IgD-negative memory B cell (primary cell): Measurements from ENCODE around the gene PRR19. TPM values are rescaled to one million over a fixed set of nuclear protein-coding genes. Genes with fewer than 3 reads are reported as not detected.

Source experiments
- H3K27ac Mint-ChIP-seq, 3 donors: one replicate each; pipeline ENCODE4 v1.8.0; 2020 to 2022; ENCODE audit warnings: mild to moderate bottlenecking in 3 of 3, mixed read lengths in 3 of 3, moderate library complexity in 1 of 3
- H3K27me3 Mint-ChIP-seq: one replicate; pipeline ENCODE4 v1.8.0; 2021; ENCODE audit warnings: mixed read lengths
- H3K36me3 Mint-ChIP-seq: one replicate; pipeline ENCODE4 v1.8.0; 2020; ENCODE audit warnings: mild to moderate bottlenecking, mixed read lengths
- H3K4me1 Mint-ChIP-seq, 3 donors: one replicate each; pipeline ENCODE4 v1.8.0; 2020 to 2022; ENCODE audit warnings: mixed read lengths in 3 of 3, mild to moderate bottlenecking in 1 of 3
- H3K4me3 Mint-ChIP-seq, 4 donors: one replicate each; pipeline ENCODE4 v1.8.0; 2020 to 2022; ENCODE audit warnings: mild to moderate bottlenecking in 4 of 4, mixed read lengths in 4 of 4, moderate library complexity in 3 of 4
- H3K9me3 Mint-ChIP-seq, 3 donors: one replicate each; pipeline ENCODE4 v1.8.0; 2020 to 2021; ENCODE audit warnings: mixed read lengths in 3 of 3, mild to moderate bottlenecking in 1 of 3
- polyA plus RNA-seq: library from polyadenylated mRNA; unstranded; fragments of 300-500 nt; fragmentation: Illumina TruSeq; gene quantifications from one replicate; pipeline ENCODE4 v1.2.3, GENCODE V29; 2021

Gene PRR19
- polyA plus RNA-seq, 1 donor from 2014 or later, result 0.55 TPM

- H3K9me3 Mint-ChIP-seq, result no peaks in the 10 kb centered on the region
- H3K27me3 Mint-ChIP-seq, result no peaks in the 10 kb centered on the region
- peaks cover 9 to 27% (median 15%) of the 10 kb centered on the region in 3 donors for H3K4me1 Mint-ChIP-seq
- peak overlapping the region in 1 of 4 donors; percentile 65 for H3K4me3 Mint-ChIP-seq
- H3K27ac Mint-ChIP-seq, result no peak overlapping the region
- H3K36me3 Mint-ChIP-seq, result peaks cover 1% of the 10 kb centered on the region
Measured at GRCh38 chr19:42276821-42277220, 25.1 kb upstream of the PRR19 start.

DNA sequence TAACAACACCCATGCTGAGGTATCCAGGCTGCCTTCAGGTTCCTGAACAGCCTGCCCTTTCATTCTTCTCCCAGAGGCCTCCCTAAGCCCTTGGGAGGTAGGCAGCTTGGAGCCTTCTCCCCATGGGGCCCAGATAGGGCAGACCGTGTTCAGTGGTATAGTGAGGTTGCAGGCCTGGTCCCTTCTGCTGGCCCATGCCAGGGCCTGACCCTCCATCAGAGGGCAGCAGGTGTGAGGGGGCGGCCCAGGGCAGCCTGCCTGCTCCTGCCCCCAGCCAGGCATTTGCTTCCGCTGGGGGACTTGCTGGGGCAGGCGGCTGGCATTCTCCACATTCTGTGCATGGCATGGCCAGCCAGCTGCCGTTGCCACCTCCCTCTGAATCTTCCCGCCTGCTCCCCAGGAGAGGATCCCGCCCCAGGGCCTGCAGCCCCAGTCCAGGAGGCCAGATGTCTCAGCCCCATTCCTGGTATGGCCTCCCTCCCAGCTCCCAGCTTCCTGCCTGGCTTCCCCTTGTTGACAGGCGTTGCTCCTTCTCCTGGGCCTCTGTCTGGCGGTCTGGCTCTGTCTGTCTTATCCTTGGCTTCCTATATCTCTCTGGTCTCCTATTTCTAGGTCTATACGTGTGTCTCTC lies 24.0 kb upstream of the PRR19 start:
- Mint-ChIP-seq H3K27ac (peak overlapping the region in 1 of 3 donors; percentile 3), H3K27me3 (no peaks in the 10 kb centered on the region), H3K9me3 (no peaks in the 10 kb centered on the region), H3K4me1 (peaks cover 9 to 36% (median 22%) of the 10 kb centered on the region in 3 donors), H3K4me3 (peak overlapping the region in 1 of 4 donors; percentile 65), H3K36me3 (peaks cover 1% of the 10 kb centered on the region)

DNA sequence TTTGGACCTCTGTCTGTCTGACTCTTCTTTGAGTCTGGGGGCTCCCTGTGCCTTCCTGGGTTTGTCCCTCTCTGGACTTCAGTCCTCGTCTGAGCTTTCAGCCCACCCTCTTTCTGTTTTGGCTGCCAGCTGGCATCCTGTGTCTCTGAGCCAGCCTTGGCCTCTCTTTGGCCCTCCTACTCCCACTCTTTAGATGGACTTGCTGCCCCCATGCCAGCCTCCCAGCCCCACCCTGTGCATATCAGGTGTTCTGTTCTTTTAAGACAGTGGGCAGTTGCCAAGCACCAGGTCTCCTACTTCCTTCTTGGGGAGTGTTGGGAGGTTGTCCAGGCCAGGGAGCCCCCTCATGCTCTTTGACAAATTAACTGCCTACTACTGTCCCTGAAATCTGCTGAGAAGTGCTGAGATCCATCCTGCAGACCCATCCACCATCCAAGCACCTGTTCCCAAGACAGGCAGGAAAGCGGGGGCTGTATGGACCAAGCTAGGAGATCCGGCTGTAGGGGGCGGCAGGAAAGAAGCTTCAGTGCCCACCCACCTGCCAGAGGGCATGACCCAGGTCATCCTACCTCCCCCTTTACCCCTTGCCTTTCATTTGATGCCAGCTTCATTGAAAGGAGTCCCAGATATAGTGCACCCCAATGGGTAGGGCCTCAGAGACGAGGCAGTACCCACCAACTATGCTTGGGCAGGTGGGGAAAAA lies 23.3 kb upstream of the PRR19 start:
- peak overlapping the region; percentile 75 to 96 (median 88) for H3K4me3 Mint-ChIP-seq
- H3K4me1 Mint-ChIP-seq, result peaks cover 9 to 36% (median 21%) of the 10 kb centered on the region in 3 donors
- H3K27ac Mint-ChIP-seq, result peak overlapping the region in 1 of 3 donors; percentile 34
- no peaks in the 10 kb centered on the region for H3K27me3 Mint-ChIP-seq
- H3K36me3 Mint-ChIP-seq, result peaks cover 1% of the 10 kb centered on the region
- no peaks in the 10 kb centered on the region for H3K9me3 Mint-ChIP-seq

GRCh38 chr19:42279155-42279901 lies 22.6 kb upstream of the PRR19 start:
- no peaks in the 10 kb centered on the region for H3K27me3 Mint-ChIP-seq
- H3K4me3 Mint-ChIP-seq, result peak overlapping the region; percentile 75 to 96 (median 88)
- peak overlapping the region; percentile 67 to 94 (median 86) for H3K27ac Mint-ChIP-seq
- peaks cover 9 to 36% (median 21%) of the 10 kb centered on the region in 3 donors for H3K4me1 Mint-ChIP-seq
- peaks cover 1% of the 10 kb centered on the region for H3K36me3 Mint-ChIP-seq
- H3K9me3 Mint-ChIP-seq, result no peaks in the 10 kb centered on the region

DNA sequence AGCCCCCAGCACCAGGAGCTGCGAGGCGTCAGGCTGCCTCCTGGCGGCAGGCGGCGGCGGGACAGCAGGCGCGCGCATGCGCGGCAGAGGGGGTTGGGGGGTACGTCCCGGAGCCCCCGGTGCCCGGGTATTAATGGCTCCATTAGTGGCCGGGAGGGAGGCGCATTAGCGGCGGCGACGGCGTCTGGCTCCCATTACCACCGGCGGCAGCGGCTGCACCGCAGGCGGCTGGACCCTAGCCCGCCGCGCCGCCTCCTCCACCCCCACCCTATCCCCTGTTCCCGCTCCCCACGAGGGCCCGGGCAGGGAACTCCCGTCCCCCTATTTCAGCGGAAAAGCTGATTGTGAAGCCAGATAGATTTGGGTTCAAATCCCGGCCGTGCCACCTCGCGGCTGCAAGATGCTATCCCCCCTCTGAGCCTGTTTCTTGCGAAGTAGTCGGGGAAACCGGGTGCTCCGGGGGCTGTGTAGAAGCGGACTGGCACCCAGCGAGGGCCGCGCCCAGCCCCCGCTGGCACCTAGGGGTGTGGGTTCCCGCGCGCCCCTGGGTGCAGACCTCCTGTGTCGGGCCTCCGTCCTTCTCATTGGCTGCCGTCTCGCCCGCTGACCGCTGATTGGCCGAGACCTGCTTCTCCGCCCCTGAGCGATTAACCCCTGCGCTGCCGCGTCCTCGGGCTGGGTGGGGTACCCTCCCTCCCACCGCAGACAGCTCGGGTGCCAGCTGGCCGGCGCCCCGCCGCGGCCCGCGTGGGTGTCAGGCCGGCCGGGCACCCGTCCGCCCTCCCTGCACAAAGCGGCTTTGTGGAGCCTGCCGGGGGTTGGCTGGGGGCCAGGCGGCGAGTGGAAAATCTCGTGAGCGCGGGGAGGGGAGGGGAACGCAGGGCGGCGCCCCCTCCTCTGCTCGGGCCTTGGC lies 21.8 kb upstream of the PRR19 start:
- H3K36me3 Mint-ChIP-seq, result peaks cover 1% of the 10 kb centered on the region
- peak overlapping the region; percentile 67 to 94 (median 86) for H3K27ac Mint-ChIP-seq
- peak overlapping the region; percentile 75 to 96 (median 88) for H3K4me3 Mint-ChIP-seq
- peaks cover 6 to 36% (median 24%) of the 10 kb centered on the region in 3 donors for H3K4me1 Mint-ChIP-seq
- no peaks in the 10 kb centered on the region for H3K27me3 Mint-ChIP-seq
- no peaks in the 10 kb centered on the region for H3K9me3 Mint-ChIP-seq

DNA sequence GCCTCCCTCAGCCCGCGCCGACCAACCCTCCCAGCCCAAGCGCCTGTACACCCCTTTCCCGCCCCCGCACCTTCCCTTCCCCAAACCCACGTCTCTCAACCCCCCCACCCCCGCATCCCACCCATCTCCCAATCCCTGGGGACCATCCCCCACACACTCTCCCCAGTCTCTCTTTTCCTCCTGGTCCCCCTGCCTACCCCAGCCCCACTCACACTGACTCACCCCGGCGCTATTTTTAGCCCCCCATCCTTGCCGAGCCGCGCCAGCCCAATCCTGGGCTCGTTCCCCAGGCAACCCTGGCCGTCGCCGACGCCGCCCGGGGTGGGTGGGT lies 21.2 kb upstream of the PRR19 start:
- Mint-ChIP-seq H3K4me3 (peak overlapping the region in 3 of 4 donors; percentile 17 to 81 (median 73)), H3K9me3 (no peaks in the 10 kb centered on the region), H3K4me1 (peaks cover 6 to 41% (median 26%) of the 10 kb centered on the region in 3 donors), H3K36me3 (no peaks in the 10 kb centered on the region), H3K27me3 (no peaks in the 10 kb centered on the region), H3K27ac (no peak overlapping the region)

GRCh38 chr19:42281146-42281826 lies 20.6 kb upstream of the PRR19 start:
- peaks cover 4% of the 10 kb centered on the region for H3K36me3 Mint-ChIP-seq
- no peaks in the 10 kb centered on the region for H3K27me3 Mint-ChIP-seq
- peak overlapping the region in 3 of 4 donors; percentile 69 to 81 (median 73) for H3K4me3 Mint-ChIP-seq
- H3K9me3 Mint-ChIP-seq, result no peaks in the 10 kb centered on the region
- peak overlapping the region in 1 of 3 donors; percentile 94 for H3K27ac Mint-ChIP-seq
- H3K4me1 Mint-ChIP-seq, result peaks cover under 1 to 42% (median 29%) of the 10 kb centered on the region in 3 donors

GRCh38 chr19:42281827-42282762 lies 19.8 kb upstream of the PRR19 start:
- H3K27me3 Mint-ChIP-seq, result no peaks in the 10 kb centered on the region
- H3K36me3 Mint-ChIP-seq, result peaks cover 4% of the 10 kb centered on the region
- peak overlapping the region in 3 of 4 donors; percentile 74 to 81 (median 81) for H3K4me3 Mint-ChIP-seq
- no peaks in the 10 kb centered on the region for H3K9me3 Mint-ChIP-seq
- peaks cover 0 to 41% (median 30%) of the 10 kb centered on the region in 3 donors for H3K4me1 Mint-ChIP-seq
- H3K27ac Mint-ChIP-seq, result peak overlapping the region in 1 of 3 donors; percentile 94

- H3K27ac Mint-ChIP-seq, result peak overlapping the region in 1 of 3 donors; percentile 94
- peaks cover 4% of the 10 kb centered on the region for H3K36me3 Mint-ChIP-seq
- no peaks in the 10 kb centered on the region for H3K27me3 Mint-ChIP-seq
- no peaks in the 10 kb centered on the region for H3K9me3 Mint-ChIP-seq
- H3K4me3 Mint-ChIP-seq, result peak overlapping the region in 2 of 4 donors; percentile 74
- H3K4me1 Mint-ChIP-seq, result peaks cover 0 to 41% (median 30%) of the 10 kb centered on the region in 3 donors
Measured at GRCh38 chr19:42282819-42283187, 19.1 kb upstream of the PRR19 start.

- Mint-ChIP-seq H3K4me3 (no peak overlapping the region), H3K27me3 (no peaks in the 10 kb centered on the region), H3K9me3 (no peaks in the 10 kb centered on the region), H3K36me3 (peaks cover 4% of the 10 kb centered on the region), H3K27ac (no peak overlapping the region), H3K4me1 (peaks cover 0 to 41% (median 32%) of the 10 kb centered on the region in 3 donors)
Measured at GRCh38 chr19:42283188-42284065, 18.5 kb upstream of the PRR19 start.

- Mint-ChIP-seq H3K9me3 (no peaks in the 10 kb centered on the region), H3K36me3 (peaks cover 4% of the 10 kb centered on the region), H3K27me3 (no peaks in the 10 kb centered on the region), H3K27ac (no peak overlapping the region), H3K4me3 (no peak overlapping the region), H3K4me1 (peaks cover 0 to 35% (median 32%) of the 10 kb centered on the region in 3 donors)
Measured at GRCh38 chr19:42284066-42284501, 17.8 kb upstream of the PRR19 start.

GRCh38 chr19:42284591-42285341 lies 17.2 kb upstream of the PRR19 start:
- no peaks in the 10 kb centered on the region for H3K9me3 Mint-ChIP-seq
- H3K27me3 Mint-ChIP-seq, result no peaks in the 10 kb centered on the region
- peaks cover 0 to 29% (median 26%) of the 10 kb centered on the region in 3 donors for H3K4me1 Mint-ChIP-seq
- H3K4me3 Mint-ChIP-seq, result peak overlapping the region; percentile 77 to 95 (median 92)
- H3K36me3 Mint-ChIP-seq, result peaks cover 4% of the 10 kb centered on the region
- peak overlapping the region; percentile 82 to 95 (median 93) for H3K27ac Mint-ChIP-seq
